K562 (cell line): ENCODE measurements around the gene TAS2R13.

Experiments used
- BRCA1 ChIP-seq, 2 experiments: fragments of 450-650 bp in 1 of 2; sonication (generic) in 1 of 2; formaldehyde crosslinking in 1 of 2; IDR thresholded peaks; 2 replicates each; pipeline versions ENCODE4 v1.5.0 to v1.6.1; 2017 to 2020; ENCODE audit warnings: mild to moderate bottlenecking in 1 of 2, missing genetic modification reagents in 1 of 2
- GATA2 ChIP-seq: sonication (generic); formaldehyde crosslinking; IDR thresholded peaks from 2 replicates; pipeline ENCODE4 v1.4.0; 2020; ENCODE audit warnings: mild to moderate bottlenecking, missing genetic modification reagents
- NR3C1 ChIP-seq: sonication (generic); formaldehyde crosslinking; IDR thresholded peaks from 2 replicates; pipeline ENCODE4 v1.8.1; 2022; ENCODE audit warnings: missing genetic modification reagents
- NRF1 ChIP-seq, 2 experiments: fragments of 450-650 bp; IDR thresholded peaks in 1 of 2; conservative IDR thresholded peaks in 1 of 2; 2 replicates each; pipeline ENCODE4 v1.6.1; 2014; ENCODE audit warnings: mild to moderate bottlenecking in 2 of 2
- PHF8 ChIP-seq: fragments of 200-600 bp; sonication (generic); IDR thresholded peaks from 2 replicates; pipeline ENCODE4 v1.6.1; 2012; ENCODE audit warnings: mixed run types, mild to moderate bottlenecking, inconsistent platforms, low read length, moderate library complexity, borderline replicate concordance
- ZNF764 ChIP-seq: fragments of 250-450 bp; sonication (Bioruptor Pico); IDR thresholded peaks from 2 replicates; pipeline ENCODE4 v1.4.0; 2020; ENCODE audit warnings: low read depth, mild to moderate bottlenecking, moderate library complexity
- ZNF780A ChIP-seq: fragments of 250-450 bp; sonication (Bioruptor Pico); IDR thresholded peaks from 2 replicates; pipeline ENCODE4 v1.5.0; 2021; ENCODE audit warnings: mild to moderate bottlenecking
- TF ChIP-seq, protein P1 (sequence below), 3 experiments: IDR thresholded peaks in 2 of 3; conservative IDR thresholded peaks in 1 of 3; 2 replicates each; pipeline ENCODE4 v1.5.1; 2011 to 2012; ENCODE audit warnings: low read length in 3 of 3, mild to moderate bottlenecking in 3 of 3, control low read depth in 2 of 3, improper control_type of control experiment in 1 of 3, inconsistent platforms in 1 of 3, low read depth in 1 of 3, mixed read lengths in 1 of 3, moderate library complexity in 1 of 3; ENCODE audit not compliant: insufficient read depth in 2 of 3
- TF ChIP-seq, protein P2 (sequence below), 2 experiments: fragments of 450-650 bp in 1 of 2; sonication (generic) in 1 of 2; formaldehyde crosslinking in 1 of 2; IDR thresholded peaks; 2 replicates each; pipeline versions ENCODE4 v1.7.1 to v1.9.0; 2016 to 2022; ENCODE audit warnings: inconsistent platforms in 1 of 2, mild to moderate bottlenecking in 1 of 2, missing genetic modification reagents in 1 of 2
- TF ChIP-seq, protein P3 (sequence below): sonication (generic); formaldehyde crosslinking; IDR thresholded peaks from 2 replicates; pipeline ENCODE4 v1.4.0; 2020; ENCODE audit warnings: mild to moderate bottlenecking, missing genetic modification reagents
- TF ChIP-seq, protein P4 (sequence below): fragments of 250-450 bp; sonication (Bioruptor Pico); IDR thresholded peaks from 2 replicates; pipeline ENCODE4 v1.8.0; 2022; ENCODE audit warnings: inconsistent platforms

DNA sequence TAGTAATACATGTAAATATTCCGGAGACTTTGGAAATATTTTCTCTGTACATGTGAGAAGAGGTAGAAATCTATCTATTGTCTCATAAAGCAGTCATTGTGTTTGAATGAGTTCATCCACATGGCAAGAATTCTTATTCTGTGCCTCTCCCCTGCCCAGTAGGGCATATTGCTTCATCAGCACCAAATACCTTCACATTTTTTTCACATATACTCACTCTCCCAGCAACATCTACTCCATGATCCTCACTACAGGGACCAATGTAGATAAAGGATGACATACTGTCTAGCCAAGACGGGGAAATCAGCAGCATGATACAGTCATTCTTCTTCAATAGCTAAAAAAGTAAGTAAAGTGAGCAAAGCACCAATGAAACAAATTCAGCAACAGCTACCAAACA is 31.0 kb upstream of the TAS2R13 start:
- no peak for TF ChIP-seq PHF8
- TF ChIP-seq, protein P1, sequence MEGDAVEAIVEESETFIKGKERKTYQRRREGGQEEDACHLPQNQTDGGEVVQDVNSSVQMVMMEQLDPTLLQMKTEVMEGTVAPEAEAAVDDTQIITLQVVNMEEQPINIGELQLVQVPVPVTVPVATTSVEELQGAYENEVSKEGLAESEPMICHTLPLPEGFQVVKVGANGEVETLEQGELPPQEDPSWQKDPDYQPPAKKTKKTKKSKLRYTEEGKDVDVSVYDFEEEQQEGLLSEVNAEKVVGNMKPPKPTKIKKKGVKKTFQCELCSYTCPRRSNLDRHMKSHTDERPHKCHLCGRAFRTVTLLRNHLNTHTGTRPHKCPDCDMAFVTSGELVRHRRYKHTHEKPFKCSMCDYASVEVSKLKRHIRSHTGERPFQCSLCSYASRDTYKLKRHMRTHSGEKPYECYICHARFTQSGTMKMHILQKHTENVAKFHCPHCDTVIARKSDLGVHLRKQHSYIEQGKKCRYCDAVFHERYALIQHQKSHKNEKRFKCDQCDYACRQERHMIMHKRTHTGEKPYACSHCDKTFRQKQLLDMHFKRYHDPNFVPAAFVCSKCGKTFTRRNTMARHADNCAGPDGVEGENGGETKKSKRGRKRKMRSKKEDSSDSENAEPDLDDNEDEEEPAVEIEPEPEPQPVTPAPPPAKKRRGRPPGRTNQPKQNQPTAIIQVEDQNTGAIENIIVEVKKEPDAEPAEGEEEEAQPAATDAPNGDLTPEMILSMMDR (IDR thresholded peaks at IDR 0.05 in 2 of 3, conservative IDR thresholded peaks at IDR 0.05 in 1 of 3; ENCODE audit: insufficient read depth in 2 of 3, low read depth in 1 of 3, low read length in 3 of 3) = no peak
- TF ChIP-seq BRCA1 (IDR thresholded peaks at IDR 0.05) = no peak
- no peak for TF ChIP-seq BRCA1 (CRISPR knock-in tag; IDR thresholded peaks at IDR 0.05)
- TF ChIP-seq, protein P2, sequence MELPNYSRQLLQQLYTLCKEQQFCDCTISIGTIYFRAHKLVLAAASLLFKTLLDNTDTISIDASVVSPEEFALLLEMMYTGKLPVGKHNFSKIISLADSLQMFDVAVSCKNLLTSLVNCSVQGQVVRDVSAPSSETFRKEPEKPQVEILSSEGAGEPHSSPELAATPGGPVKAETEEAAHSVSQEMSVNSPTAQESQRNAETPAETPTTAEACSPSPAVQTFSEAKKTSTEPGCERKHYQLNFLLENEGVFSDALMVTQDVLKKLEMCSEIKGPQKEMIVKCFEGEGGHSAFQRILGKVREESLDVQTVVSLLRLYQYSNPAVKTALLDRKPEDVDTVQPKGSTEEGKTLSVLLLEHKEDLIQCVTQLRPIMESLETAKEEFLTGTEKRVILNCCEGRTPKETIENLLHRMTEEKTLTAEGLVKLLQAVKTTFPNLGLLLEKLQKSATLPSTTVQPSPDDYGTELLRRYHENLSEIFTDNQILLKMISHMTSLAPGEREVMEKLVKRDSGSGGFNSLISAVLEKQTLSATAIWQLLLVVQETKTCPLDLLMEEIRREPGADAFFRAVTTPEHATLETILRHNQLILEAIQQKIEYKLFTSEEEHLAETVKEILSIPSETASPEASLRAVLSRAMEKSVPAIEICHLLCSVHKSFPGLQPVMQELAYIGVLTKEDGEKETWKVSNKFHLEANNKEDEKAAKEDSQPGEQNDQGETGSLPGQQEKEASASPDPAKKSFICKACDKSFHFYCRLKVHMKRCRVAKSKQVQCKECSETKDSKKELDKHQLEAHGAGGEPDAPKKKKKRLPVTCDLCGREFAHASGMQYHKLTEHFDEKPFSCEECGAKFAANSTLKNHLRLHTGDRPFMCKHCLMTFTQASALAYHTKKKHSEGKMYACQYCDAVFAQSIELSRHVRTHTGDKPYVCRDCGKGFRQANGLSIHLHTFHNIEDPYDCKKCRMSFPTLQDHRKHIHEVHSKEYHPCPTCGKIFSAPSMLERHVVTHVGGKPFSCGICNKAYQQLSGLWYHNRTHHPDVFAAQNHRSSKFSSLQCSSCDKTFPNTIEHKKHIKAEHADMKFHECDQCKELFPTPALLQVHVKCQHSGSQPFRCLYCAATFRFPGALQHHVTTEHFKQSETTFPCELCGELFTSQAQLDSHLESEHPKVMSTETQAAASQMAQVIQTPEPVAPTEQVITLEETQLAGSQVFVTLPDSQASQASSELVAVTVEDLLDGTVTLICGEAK (IDR thresholded peaks at IDR 0.05) = no peak
- TF ChIP-seq, protein P2 (CRISPR knock-in tag; IDR thresholded peaks at IDR 0.05) = no peak
- TF ChIP-seq GATA2 (CRISPR knock-in tag) = no peak
- TF ChIP-seq, protein P3, sequence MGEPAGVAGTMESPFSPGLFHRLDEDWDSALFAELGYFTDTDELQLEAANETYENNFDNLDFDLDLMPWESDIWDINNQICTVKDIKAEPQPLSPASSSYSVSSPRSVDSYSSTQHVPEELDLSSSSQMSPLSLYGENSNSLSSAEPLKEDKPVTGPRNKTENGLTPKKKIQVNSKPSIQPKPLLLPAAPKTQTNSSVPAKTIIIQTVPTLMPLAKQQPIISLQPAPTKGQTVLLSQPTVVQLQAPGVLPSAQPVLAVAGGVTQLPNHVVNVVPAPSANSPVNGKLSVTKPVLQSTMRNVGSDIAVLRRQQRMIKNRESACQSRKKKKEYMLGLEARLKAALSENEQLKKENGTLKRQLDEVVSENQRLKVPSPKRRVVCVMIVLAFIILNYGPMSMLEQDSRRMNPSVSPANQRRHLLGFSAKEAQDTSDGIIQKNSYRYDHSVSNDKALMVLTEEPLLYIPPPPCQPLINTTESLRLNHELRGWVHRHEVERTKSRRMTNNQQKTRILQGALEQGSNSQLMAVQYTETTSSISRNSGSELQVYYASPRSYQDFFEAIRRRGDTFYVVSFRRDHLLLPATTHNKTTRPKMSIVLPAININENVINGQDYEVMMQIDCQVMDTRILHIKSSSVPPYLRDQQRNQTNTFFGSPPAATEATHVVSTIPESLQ (CRISPR knock-in tag) = no peak
- no peak for TF ChIP-seq NR3C1 (CRISPR knock-in tag)
- TF ChIP-seq NRF1 (conservative IDR thresholded peaks at IDR 0.05 in 1 of 2, IDR thresholded peaks at IDR 0.05 in 1 of 2) = no peak
- TF ChIP-seq, protein P4, sequence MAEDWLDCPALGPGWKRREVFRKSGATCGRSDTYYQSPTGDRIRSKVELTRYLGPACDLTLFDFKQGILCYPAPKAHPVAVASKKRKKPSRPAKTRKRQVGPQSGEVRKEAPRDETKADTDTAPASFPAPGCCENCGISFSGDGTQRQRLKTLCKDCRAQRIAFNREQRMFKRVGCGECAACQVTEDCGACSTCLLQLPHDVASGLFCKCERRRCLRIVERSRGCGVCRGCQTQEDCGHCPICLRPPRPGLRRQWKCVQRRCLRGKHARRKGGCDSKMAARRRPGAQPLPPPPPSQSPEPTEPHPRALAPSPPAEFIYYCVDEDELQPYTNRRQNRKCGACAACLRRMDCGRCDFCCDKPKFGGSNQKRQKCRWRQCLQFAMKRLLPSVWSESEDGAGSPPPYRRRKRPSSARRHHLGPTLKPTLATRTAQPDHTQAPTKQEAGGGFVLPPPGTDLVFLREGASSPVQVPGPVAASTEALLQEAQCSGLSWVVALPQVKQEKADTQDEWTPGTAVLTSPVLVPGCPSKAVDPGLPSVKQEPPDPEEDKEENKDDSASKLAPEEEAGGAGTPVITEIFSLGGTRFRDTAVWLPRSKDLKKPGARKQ (CRISPR knock-in tag) = no peak
- no peak for TF ChIP-seq ZNF764
- no peak for TF ChIP-seq ZNF780A (CRISPR knock-in tag)
